GM19395 (cell line): ENCODE results near the gene PANX1.
A peak's percentile ranks its signal among the peaks of the same experiment; 100 is the strongest.

ENCODE experiments used
- ATAC-seq: cut with Tn5 transposase; IDR thresholded peaks from one replicate; pipeline ENCODE4 v1.9.1; 2021; ENCODE audit warnings: mild to moderate bottlenecking, moderate library complexity; ENCODE audit not compliant: unreplicated experiment

PANX1 gene

DNA sequence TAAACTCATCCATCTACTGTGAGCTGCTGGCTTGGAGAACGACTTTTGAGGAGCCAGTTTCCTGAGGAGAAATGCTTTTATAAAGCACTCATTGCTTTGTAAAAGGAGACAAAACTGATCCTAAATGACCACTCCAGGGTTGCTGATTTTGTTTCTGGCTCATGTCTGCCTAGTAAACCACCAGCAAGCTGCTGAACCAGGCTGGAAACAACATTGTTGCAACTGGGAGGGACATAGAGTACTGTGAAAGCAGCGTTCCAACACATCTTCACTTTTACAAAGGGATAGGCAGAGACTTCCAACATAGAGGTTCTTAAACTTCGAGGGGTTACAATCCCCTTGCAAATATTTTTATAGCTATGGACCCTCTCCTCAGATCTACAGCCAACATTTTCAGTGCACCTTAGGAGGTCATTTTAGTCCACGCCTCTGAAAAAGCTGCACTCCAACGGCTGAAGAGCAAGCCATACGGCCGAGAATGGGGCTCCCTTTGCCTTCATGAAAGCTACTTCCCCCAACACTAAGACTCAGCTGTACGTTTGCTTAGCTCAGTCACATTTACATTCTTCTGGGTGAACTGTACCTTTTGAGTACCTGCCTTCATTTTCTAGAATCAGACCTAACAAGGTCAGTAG, 54.7 kb downstream of the PANX1 start:
- ATAC-seq, result peak; percentile 19

- ATAC-seq, result peak; percentile 85
Observed at GRCh38 chr11:94183886-94184264, 55.2 kb downstream of the PANX1 start.

DNA sequence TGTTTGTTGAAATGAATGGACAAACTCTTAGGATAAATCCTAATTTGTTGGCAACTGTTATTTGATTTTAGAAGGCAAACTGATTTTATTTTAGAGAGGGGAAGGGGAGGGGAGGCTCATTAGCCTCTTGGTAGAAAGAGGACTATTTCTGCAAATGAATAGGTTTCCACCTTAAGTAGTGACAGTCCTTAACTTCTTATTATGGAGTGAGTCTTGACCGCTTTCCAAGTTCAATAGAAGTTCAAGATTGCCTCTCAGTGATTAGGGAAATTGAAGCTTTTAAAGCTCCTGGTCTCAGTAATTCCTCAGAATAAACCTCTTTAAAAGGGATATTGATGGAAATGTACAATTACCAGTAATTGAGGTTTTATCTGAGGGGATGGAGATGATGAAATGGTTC, 55.7 kb downstream of the PANX1 start:
- no peak for ATAC-seq

DNA sequence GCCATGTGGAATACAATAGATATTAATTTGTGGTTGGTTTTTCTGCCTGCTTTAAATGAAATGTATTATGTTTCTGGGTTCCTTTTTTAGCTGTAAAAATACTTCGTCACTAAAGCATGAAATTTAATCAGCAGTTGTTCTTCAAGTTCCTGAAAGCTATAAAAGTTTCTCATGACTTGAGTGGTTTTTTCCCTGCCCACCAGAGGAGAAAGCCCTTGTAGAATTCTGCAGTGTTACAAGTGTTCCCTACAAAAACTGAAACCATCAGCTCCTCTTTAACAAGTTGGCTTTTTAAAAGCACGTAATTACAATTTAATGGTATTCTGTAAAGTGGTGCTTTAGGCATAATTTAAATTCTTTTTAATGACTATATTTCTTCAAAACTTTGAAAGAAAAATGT, 56.2 kb downstream of the PANX1 start:
- ATAC-seq, result no peak

DNA sequence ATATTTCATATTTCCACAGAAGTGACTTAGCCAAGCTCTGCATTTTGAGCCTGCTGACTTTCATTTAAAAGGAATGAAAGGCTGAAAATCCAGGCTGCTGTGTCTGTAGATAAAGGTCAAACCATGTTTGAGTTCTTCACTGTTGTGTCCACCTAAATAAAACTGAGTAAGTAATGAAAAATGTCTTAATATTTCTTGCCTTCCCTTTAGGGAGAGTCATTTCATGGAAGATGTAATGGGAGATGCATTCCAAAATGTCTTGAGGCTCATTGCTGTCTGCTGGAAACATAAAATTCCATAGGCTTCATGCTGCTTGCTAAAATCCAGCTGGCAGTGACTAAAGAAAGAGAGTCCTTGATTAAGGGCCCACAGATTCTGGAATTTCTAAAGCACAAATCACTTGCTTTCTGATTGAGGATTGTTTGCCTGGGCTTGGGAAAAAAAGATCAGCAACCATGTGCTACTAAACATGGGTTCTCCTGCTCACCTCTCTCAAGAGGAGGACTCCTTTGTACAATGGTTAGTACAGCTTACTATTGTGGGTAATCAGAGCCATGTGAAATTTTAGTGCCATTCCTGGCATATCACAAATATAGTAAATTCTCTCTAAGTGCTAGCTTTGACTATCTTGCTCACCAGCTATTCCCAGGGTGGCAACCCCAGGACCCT, 56.9 kb downstream of the PANX1 start:
- ATAC-seq, result no peak

DNA sequence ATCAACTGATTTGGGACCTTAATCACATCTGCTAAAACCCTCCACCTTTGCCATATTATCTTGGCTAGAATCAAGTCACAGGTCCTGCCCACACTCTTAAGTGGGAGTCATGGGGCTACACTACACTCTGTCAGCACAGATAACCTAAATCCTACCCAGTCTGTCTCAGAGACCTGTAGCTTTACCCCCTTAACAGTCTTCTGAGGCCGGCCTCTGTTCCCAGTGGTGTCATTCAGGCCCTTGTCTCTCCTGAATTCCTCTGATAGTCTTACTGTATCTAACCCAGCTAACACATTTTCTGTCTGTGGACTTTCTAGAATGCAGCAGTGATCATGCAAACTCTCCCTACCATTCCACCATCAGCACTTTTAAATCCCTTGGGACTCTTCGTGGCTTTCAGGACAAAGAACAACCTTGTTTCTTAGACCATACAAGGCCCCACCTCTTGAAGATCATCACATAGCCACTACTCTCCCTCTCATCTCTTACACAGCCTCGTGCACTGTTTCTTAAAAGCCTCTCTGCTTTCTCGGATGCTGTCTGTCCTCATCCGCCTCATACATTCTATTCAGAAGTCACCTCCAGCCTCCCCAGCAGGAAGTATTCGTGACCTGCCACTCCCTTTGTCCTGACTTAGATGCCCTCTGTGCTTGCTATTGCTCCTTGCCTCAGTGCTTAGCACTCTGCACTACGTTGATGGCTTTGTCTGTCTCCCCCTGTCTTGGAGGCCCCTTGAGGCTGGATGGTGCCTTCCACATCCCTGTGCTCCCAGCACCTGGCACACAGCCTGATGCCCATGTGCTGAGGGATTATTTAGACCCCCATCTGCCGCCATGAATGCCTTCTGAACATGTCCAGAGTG, 57.9 kb downstream of the PANX1 start:
- no peak for ATAC-seq

GRCh38 chr11:94193288-94193687, 64.6 kb downstream of the PANX1 start:
- ATAC-seq, result no peak

GRCh38 chr11:94194712-94195111, 66.1 kb downstream of the PANX1 start:
- ATAC-seq, result no peak

GRCh38 chr11:94196363-94196762, 67.7 kb downstream of the PANX1 start:
- ATAC-seq, result no peak

DNA sequence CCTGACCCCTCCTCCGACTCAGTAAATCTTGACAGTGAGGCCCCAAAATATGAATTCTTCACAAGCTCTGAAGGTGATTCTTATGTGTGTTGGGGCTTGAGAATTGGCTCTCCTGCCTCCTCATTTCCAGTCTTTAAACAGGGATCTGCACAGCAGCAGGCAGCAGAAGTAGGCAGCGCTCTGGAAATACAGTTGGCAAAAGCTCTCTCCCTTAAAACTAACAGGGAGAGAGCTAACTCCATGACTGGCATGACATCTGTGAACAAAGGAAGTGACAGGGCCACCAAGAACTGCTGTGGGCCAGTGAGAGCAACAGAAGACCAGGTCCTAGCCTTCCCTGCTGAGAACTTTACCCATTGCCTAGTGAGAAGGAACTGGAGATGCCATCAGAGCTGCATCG, 70.1 kb downstream of the PANX1 start:
- ATAC-seq, result no peak

DNA sequence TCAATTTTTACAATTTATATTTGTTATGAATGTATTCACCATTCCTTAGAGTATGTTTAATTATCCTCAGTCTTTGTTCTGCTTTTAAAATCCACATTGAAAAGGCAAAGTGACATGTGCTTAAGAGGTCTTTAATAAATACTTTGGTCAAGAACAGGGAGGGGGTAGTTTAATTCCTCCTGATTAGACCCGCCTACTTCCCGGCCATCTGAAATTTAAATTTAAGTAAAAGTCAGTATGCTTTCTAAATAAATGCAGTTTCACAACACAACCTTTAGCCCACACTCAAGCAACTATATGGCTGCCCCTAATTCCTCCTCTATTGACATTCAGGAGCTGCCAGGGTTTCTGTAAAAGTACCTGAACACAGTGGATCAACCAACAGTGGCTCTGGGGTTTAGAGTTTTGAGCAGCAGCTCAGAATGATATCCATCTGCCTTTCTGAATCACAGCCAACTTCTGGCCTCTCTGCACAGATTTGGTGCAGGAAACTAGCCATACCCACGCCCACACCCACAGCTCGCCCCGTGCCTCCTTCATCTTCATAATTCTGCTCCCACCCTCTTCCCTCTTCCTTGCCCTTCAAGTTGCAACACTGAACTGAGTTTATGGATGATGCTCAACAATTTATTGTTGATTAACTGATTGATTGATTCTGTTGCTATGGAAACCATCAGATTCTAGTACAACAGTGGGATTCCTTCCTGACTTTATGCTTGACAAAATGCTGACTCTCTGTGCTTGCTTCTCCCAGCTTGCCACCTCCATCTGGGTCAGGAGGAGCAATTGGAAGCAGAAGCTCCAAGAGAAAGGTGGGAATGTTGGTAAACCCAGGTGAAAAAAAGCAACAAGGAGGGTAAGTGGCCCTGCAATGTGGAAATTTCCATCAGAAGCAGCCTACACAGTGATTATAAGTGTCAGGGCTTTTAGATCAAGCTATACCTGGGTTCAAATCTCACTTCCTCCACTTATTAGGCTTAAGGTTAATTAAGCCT, 70.8 kb downstream of the PANX1 start:
- no peak for ATAC-seq

DNA sequence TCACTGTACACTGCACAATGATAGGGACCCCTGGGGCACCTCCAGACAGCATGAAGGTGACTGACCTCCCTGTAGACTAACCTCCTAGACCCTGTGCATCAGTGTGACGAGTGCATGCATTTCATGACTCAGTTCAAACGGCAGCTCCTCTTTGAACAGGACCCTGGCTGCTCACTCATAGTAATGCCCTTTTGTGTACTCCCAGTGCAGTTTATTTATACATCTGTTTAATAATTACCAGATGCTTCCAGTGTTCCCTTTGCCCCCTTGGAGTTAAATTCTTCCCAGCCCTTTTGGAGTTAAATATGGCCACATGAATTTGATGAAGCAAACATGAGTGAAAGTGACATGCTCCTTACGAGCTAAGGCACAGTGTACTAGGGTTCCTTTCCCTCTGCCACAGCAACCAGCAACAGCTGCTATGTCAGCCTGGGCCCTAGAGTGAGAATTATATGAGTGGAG, 72.4 kb downstream of the PANX1 start:
- ATAC-seq, result no peak

DNA sequence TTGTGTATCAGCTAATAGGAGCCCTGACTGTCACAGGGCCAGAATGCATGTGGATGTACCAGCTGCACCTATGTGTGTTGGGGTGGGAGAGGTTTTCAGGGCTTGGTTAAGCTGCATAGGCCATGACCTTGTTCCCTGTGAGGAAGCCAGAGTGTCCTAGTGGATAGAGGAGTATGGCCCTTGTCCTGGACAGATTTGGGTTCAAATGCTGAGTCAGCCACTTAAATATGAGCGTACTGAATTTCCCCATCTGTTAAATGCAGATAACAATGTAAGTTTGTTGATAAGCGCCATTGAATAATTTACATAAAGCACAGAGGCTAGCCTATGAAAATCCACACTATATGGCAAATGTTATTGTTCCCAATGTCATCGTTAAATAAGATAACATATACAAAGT, 74.4 kb downstream of the PANX1 start:
- no peak for ATAC-seq

DNA sequence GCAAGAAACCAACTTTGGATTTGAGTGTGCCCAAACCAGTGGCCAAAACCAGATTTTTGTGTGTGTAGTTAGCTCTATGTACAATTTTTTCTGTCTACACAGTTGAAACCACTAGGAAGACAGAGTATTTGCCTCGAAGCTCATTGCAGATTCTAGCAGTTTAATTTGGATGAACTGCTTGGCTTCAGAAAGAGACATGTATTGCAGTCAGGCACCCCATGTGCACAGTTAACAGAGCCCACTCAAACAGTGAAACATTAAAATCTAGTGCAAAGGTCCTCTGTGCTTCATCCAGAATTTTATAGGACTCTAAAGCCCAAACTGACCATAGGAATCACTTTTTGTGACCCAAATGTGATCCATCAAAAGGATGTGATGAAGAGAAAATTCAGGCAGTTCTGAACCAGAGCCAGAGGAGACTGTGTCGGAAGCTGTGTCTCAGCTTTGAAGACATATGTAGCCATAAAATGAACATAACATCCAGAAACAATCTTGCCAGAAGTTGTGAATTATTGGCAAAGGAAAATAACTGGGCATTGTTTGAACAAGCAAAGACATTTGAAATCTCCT, 82.7 kb downstream of the PANX1 start:
- no peak for ATAC-seq

DNA sequence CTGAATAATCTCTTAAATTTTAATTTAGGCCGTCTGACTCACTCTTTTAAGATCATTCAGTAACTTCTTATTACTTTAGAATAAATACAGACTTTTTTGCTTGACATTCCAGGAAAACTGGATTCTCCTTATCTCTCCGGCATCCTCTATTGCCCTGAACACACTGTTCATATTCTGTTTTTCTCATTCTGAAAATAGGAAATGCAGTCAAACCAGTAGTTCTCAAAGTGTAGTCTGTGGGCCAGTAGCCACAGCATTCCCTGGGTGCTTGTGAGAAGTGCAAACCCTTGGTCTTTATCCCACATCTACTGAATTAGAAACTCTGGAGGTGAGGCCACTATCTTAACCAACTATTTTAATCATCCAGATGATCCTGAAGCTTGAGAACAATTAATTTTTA, 84.3 kb downstream of the PANX1 start:
- ATAC-seq, result no peak

- ATAC-seq, result no peak
Observed at GRCh38 chr11:94217705-94218104, 89.1 kb downstream of the PANX1 start.

- no peak for ATAC-seq
Observed at GRCh38 chr11:94218372-94218771, 89.7 kb downstream of the PANX1 start.

DNA sequence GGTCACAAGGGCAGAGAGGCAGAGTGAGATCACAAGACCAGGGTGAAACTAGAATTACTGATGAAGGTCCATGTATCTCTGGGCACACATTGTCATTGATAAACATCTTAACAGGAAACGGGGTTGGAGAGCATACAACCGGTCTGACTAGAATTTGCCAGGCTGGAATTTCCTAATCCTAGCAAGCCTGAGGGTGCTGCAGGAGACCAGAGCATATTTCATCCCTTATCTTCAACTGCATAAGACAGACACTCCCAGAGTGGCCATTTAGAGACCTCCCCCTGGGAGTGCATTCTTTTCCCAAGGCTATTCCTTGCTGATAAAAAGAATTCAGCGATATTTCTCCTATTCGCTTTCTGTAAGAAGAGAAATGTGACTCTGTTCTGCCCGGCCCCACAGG, 91.1 kb downstream of the PANX1 start:
- ATAC-seq, result no peak

DNA sequence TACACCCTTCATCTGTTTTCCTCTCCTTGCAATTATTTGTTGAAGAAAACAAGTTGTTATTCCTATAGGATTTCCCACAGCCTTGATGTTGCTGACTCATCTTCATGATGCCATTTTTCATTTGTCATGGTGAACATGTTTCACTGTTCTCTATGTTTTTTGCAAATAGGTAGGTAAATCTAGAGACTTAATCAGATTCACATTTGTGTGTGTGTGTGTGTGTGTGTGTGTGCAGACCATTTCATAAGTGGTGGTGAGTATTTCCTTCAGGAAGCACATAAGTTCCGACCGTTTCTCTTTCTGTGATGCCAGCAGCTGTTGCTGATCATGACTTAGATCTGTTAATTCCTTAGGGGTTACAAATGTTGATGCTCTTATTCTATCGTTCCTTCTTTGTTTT, 95.4 kb downstream of the PANX1 start:
- ATAC-seq, result no peak
